Uterus (tissue), 2 donors: ENCODE results near the gene BEND4.

Source experiments
- CTCF ChIP-seq, 4 experiments: fragments of 200-600 bp in 2 of 4; fragments of 450-650 bp in 2 of 4; sonication (generic) in 2 of 4; IDR thresholded peaks; one replicate each; pipeline ENCODE4 v1.5.1; 2016 to 2019; ENCODE audit warnings: antibody characterized with exemption in 4 of 4, mild to moderate bottlenecking in 2 of 4, moderate library complexity in 1 of 4
- POLR2A ChIP-seq, 2 donors: fragments of 450-650 bp; IDR thresholded peaks; one replicate each; pipeline ENCODE4 v1.6.1; 2016; ENCODE audit warnings: antibody characterized with exemption in 2 of 2, mild to moderate bottlenecking in 1 of 2, moderate library complexity in 1 of 2

- no peak for TF ChIP-seq CTCF (IDR thresholded peaks at IDR 0.05)
- TF ChIP-seq POLR2A (IDR thresholded peaks at IDR 0.05), result no peak
Measured at GRCh38 chr4:42167709-42168108, 15.3 kb upstream of the BEND4 start.
